GM20431 (cell line): ENCODE data around the gene C4orf51.

Source experiments
- in situ Hi-C: fragments of 300-500 bp; cut with MseI, MboI; formaldehyde crosslinking; loops from one replicate; pipeline ENCODE4 v1.15.0; 2020; ENCODE audit warnings: low sequenced_read_pairs; ENCODE audit not compliant: unreplicated experiment

C4orf51 gene

DNA sequence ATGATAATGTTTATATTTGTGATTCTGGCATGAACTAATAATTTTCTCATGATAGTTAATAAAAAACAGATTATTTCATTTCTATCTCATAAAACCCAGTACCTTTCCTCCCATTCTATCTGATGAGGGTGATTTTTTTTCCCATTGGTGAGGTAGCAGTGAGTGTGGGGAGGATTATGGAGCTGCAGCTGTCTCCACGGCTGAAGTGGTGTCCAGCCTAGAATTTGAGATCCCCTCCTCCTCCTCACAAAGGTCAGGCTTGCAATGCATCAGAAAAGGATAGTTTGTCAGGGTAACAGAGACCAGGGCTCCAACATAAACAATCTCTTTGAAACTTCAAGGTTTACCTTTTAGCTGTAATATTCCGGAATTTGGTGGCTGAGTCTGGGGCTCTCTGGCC lies 60.9 kb downstream of the C4orf51 start:
- in situ Hi-C loops: no loop called here

DNA sequence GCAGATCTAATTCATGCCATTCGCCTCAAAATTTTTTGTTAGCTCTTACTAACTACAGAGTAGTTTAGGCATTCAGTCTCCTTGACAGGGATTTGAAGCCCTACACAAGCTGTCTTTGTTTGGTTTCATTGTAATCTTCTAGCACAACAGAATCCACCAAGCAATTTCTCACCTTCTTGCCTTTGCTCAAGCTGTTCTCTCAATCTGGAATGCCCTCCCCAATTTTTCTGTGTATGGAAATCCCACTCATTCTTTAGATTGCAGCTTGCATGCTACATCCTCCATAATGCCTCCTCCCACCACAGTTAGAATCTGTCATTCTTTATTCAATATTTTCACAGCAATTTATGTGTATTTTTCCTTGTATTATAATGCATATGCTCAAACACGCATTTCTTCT lies 63.7 kb downstream of the C4orf51 start:
- in situ Hi-C loops: no loop called here

DNA sequence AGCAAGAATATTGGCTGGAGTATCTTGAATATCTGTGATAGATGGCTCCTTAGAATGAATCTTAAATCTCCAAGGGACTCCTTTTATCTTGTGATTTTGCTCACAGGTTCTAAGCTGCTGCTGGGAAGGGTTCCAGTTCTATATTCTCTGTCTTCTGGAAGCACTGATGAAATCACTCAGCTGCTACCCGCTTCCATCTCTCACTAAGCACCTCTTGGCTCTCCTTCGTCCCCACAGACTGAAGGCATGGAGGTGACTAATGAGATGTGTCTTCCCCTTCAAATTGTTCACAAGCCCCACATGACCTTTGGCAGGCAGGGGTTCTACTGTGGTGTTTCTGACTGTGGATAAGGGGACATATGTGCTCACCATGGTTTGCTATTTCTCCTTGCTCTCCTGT lies 75.9 kb downstream of the C4orf51 start:
- in situ Hi-C loops: no loop called here

DNA sequence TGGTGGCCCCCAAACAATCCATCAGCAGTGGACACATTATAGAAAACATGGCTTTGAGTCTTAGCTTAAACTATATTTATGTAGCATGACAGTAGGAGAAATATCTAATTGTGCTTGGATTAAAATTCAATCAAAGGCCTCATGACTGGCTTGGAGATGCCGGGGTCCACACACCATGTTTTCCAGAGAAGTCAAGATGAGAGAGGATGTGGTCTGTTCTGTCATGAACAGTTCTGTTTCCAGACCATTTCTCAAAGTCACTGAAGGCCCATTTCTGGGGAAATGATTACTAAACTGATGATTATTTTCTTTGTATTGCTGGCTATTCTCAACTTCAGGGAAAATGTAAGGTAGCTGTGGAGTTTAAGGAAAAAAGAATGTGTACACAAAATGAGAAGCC lies 76.3 kb downstream of the C4orf51 start:
- in situ Hi-C loops: no loop called here

DNA sequence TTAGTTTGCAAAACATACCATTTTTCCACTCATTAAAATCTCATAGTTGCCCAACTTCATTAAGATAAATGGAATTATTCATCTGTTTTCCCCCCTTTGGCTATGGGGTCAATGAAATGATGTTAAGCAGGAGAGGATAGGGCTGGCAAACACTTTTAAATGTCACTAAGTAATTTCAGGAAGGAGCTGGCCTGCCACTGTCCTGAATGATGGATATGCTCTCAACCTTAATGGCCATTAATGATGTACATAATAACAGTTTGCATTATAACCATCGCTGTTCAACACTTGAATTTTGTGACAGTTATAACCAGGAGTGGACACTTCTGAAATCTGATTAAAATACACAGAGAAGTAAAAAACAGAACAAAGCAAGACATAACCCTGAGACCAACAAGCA lies 77.2 kb downstream of the C4orf51 start:
- in situ Hi-C loops: no loop called here

DNA sequence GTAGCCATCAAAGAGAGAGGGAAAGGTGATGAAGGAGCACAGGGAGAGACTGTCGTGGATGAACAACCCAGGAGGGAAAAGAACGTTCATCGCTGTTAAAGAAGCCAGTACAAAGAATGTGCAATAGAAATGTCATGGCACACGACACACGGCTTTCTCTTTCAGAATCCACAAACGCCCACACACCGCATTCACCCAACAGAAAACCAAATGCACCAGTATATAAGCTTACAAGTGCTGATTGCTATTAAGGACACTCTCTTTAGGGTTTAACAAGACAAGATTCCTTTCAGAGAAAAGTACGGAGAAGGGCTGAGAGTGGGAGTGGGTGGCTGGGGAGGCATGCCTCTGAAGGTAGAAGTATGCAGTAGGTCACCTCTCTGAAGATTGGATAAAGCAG lies 80.2 kb downstream of the C4orf51 start:
- in situ Hi-C loops: no loop called here

DNA sequence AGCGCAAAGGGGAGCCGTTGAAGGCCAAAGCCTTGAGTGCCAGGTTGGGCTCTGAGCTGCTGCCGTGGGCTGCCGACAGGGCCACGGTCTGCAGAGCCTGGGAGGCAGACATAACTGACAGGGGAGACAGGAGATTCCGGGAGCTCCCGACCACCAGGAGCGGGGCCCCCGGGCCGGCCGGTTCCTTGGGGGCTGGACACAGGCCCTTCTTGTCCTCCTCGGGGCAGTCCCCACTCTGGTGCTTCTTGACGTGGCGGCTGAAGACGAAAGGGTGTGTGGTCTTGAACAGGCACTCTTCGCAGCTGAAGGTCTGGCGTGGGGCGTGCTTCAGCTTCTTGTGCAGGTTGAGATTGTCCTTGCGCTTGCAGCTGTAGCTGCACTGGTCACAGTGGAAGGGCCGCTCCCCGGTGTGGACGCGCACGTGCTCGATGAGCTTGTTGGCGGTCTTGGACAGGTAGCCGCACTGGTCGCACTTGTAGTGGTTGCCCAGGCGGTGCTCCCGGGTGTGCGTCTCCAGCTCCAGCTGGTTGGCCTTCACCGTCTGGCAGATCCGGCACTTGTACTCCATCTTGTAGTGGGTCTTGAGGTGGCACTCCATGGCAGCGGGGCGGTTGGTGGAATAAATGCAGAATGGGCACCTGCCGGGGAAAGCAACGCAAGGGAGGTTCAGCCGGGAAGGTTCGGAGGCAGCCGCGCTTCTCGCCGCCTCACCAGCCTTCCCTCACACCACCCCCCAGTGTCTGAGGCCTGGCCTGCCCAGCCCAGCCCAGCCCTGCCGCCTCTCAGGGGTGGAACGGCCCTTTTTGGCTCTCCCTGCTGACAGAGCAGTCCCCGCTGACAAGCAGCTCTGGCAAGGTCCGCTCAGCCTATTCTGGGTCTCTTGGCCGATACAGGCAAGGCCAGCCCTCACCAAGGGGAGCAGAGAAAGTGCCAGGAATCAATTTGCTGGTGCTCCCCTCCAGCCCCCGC lies 81.3 kb downstream of the C4orf51 start:
- in situ Hi-C loops: no loop called here

DNA sequence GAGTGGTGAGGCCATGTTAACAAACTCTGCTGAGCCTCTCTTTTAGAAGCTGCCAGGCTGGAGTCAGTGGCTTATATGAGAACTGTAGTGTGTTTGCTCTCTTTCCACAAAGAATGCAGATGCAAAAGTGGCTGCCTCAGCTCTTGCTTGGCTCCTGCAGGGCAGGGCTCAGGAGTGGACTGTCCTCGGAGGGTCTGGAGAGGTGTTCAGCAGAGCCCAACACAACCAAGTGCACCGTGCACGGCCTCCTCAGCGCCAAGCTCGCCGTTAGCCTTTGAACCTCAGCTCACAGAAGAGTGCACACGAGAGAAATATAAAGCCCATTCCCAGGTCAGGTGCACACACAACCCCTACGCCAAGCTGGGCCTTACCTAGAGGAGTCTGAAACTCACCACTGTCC lies 82.8 kb downstream of the C4orf51 start:
- in situ Hi-C loops: no loop called here

DNA sequence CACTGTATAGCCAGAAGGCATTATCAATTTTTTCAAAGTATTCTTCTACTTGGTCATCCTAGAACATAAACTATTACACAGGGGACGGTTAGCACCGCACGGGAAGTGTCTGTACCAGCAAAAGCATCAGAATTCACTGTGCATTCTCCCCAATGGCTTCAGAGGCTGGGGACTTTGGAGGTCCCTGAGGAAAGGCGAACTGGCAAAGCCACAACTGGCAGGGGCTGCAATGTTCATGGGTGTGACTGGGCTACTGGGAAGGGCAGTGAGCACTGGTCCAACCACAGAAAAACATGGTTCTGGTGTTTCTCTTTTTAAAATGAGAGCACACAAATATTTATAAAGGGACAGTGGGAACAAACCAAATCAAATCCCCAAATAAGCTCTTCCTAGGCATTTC lies 83.5 kb downstream of the C4orf51 start:
- in situ Hi-C loops: no loop called here

DNA sequence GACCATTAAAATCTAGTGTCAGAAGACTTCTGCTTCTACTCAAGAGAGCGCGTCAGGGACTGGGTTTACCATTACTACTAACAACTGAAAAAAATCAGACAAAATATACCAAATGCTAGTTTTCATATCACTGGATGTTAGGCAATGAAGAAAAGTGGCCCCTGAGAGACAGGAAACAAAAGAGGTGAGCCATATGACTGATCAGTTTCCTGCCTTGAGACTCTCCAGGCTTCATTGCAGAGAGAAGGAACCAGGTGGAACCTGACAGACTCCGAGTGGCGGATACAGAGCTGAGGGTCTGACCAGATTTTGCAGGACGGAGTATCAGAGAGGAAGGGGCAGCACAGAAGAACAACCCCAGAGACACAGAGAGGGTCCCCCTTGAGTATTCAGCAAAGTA lies 86.3 kb downstream of the C4orf51 start:
- in situ Hi-C loops: no loop called here

DNA sequence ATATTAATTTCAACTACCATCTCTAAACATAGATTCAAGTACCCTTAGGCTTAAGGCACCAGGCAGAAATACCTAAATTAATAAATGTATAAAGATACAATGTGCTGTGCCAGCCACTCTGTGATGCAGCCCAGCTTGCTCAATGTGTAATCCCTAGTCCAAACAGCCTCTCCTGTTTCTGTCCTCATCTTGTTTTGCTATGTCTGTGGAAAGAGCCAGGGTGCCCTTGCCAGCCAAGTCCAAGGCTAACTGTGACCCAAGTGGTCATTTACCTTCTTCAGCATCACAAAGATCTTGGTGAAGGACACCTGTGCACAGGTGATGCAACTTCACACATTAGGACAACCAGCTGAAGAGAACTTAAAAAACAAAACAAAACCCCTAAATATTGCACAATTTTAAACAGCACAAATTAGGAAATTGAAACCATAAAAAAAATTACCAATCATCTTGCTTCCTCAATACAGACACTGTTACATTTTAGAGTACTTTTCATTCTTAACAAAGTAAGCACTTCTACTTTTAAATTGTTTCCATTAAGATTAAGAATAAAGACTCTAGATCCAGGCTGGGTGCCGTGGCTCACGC lies 89.6 kb downstream of the C4orf51 start:
- in situ Hi-C loops: no loop called here

DNA sequence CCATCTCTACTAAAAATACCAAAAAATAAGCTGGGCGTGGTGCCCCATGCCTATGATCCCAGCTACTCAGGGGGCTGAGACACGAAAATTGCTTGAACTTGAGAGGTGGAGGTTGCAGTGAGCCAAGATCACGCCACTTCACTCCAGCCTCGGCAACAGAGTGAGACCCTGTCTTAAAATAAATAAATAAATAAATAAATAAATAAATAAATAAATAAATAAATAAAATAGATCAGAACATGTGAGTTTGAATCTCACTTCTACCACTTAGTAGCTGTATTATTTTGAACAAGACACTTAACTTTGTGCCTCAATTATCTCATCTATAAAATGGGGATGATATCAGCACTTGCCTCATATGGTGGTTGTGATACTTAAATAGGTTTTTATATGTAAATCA lies 90.2 kb downstream of the C4orf51 start:
- in situ Hi-C loops: no loop called here

DNA sequence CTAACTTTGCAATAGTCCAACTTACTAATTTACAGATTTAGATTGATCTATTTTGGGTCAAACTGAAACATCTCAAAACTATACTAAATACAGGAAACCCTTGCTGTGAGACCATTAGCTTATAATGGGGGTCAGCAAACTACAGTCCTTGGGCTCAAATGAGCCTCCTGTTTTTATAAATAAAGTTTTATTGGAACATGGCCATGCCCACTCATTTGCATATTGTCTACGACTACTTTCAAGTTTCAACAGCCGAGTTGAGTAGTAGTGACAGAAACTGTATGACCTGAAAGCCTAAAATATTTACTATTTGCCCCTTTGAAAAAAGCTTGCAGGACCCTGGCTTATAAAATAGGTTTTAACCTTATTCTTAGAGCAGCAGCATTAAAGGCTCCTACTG lies 92.4 kb downstream of the C4orf51 start:
- in situ Hi-C loops: no loop called here

DNA sequence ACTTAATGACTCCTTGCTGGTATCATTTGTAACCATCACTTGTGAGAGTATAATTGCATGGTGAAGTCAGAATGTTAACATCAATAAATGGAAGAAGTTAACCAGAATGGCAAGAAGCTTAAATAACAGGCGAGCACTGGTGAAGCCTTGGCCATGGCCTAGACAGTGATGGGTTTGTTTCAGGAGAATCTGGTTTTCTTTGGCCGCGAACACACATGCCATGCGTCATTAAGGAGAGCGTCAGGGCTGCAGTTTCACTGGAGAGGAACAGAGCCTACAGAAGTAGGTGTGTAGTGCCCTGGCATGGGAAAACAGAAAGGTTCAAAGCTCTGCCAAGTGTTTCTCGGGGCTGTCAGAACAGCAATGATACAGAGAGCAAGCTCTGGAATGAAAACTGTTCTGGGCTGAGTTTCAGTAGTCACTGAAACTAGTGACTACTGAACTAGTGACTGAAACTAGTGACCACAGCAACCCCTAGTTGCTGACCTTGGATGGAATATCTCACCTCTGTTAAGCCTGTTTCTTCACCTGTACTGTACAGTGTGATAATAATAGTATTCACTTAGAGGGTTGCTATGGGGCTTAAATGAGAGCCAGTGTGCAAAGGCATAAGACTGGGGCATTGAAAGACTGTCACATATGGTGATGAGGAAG lies 93.8 kb downstream of the C4orf51 start:
- in situ Hi-C loops: no loop called here

DNA sequence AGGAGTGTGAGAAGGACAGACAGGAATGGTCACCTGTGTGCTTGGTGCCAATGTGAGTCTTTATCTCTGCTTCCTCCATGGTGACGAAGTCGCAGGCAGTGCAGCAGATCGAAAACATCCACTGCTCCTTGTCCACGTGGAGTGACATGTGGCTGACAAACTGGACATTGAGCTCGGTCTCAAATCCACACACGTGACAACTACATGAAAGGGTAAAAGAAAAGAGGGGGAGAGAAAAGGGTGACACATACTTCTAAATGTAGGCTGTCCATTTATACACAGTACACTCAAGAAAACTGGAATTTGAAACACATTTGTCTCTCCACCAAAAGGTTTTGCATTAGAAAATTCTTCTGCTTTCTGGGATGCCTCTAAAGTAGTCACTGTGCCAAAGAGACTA lies 94.5 kb downstream of the C4orf51 start:
- in situ Hi-C loops: no loop called here

DNA sequence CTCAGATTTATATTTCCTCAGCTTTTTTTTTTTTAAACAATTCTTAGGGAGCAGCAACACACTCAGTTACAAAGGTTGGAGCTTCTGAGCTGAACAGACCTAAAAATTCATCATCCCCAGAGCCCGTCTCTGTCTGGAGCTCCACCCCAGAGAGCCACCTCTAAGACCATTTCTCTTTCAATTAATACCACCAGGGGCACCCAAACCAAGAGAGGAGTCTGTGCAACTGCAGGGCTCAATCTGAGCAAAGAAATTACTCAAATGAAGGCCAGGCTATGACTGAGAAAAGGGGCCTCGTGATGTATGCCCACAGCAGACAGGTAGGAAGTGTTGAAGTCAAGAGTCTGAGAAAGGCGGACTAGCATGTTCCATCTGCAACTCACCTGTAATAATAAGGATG lies 95.5 kb downstream of the C4orf51 start:
- in situ Hi-C loops: no loop called here

DNA sequence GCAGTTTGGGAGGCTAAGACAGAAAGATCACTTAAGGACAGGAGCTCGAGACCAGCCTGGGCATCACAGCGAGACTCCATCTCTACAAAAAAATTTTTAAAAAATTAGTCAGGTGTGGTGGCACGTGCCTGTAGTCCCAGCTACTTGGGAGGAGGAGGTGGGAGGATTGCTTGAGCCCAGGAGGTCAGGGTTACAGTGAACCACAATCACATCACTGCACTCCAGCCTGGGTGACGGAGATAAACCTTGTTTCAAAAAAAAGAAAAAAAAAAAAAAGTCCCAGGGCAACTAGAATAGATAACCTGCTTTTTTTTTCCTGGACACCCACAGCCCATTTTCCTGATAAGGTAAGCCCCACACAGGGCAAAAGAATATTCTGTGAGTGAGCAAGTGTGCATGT lies 96.3 kb downstream of the C4orf51 start:
- in situ Hi-C loops: no loop called here

DNA sequence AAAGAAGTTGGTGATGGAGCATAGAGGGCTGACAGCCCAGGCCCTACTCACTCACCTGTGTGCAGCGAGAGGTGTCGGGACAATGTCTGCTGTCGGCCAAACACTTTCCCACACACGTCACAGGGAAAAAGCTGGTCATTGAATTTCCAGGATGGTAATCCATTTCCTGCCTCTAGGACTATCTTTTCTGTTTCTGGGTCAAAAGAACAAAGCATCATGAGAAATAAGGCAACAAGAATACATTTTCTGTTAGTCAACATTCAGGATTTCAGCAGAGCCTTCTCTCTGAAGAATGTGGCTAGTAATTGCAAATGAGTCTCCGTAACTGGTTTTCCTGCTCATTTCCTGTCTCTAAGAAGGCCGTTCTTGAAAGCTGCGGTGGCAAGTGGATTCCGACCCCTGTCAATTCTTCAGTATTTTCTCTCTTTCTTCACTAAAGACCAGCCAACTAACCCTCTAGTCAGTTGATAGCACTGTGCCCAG lies 99.4 kb downstream of the C4orf51 start:
- in situ Hi-C loops: no loop called here

DNA sequence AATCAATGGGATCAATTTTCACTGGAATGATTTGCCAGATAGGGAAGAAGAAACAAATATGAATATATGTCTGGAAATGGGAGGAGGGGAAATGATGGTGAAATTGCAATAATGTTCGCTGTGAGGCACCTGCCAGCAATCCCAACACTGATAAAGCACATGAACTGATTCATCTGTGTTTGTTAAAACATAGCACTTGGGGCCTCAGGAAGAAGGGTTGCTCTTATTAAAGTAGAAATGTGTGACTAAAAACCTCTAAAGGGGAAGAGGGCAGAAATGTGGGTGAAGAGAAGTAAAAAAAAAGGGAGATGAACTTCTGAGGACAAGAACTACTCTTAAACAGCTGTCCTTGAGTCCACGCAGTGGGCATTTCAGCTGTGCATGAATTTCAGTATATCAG lies 101.4 kb downstream of the C4orf51 start:
- in situ Hi-C loops: no loop called here
